Esophagus (tissue), 2 donors: ENCODE data around the gene FKBP1B. TPM values are rescaled to one million over a fixed set of nuclear protein-coding genes. Genes with fewer than 3 reads are reported as not detected.
A peak's percentile ranks its signal among the peaks of the same experiment; 100 is the strongest.

Experiments used
- H3K27ac ChIP-seq, 2 donors: one replicate each; pipeline ENCODE4 v1.5.1; 2013; ENCODE audit warnings: low read depth in 2 of 2, mild to moderate bottlenecking in 2 of 2, inconsistent platforms in 1 of 2, low read length in 1 of 2, moderate library complexity in 1 of 2
- H3K27me3 ChIP-seq, 2 donors: one replicate each; pipeline ENCODE4 v1.6.1; 2013; ENCODE audit warnings: low read length in 2 of 2, control low read depth in 1 of 2, mild to moderate bottlenecking in 1 of 2; ENCODE audit not compliant: insufficient read depth in 2 of 2, control insufficient read depth in 1 of 2
- H3K36me3 ChIP-seq, 2 donors: one replicate each; pipeline ENCODE4 v1.6.1; 2013; ENCODE audit warnings: low read length in 1 of 2; ENCODE audit not compliant: control insufficient read depth in 2 of 2, insufficient read depth in 2 of 2
- H3K4me1 ChIP-seq, 2 donors: one replicate each; pipeline ENCODE4 v1.6.1; 2013; ENCODE audit warnings: low read length in 1 of 2; ENCODE audit not compliant: control insufficient read depth in 2 of 2, insufficient read depth in 2 of 2
- H3K4me3 ChIP-seq, 2 donors: one replicate each; pipeline ENCODE4 v1.5.1; 2013; ENCODE audit warnings: low read length in 2 of 2, mild to moderate bottlenecking in 2 of 2, low read depth in 1 of 2, moderate library complexity in 1 of 2
- H3K9me3 ChIP-seq, 2 donors: one replicate each; pipeline ENCODE4 v1.6.1; 2013; ENCODE audit warnings: mild to moderate bottlenecking in 2 of 2, low read depth in 1 of 2, low read length in 1 of 2, moderate library complexity in 1 of 2; ENCODE audit not compliant: control insufficient read depth in 2 of 2, insufficient read depth in 1 of 2
- WGBS, 2 donors: extraction: QIAGEN DNeasy Blood & Tissue Kit; methylation state at CpG; one replicate each; pipeline ENCODE4 v1.1.7; 2013; 5-methylcytosine and 5-hydroxymethylcytosine counted together
- polyA plus RNA-seq, 2 donors: library from polyadenylated mRNA; stranded (reverse); fragments of 200-250 nt; gene quantifications; one replicate each; pipeline ENCODE4 v1.2.3, GENCODE V29; 2013
- donor health status: healthy with polysubstance abuse.
- donor health status: Bipolar disorder and iron deficiency.

The FKBP1B gene
- 1 to 10 TPM; 6.7 to 7.6 TPM for polyA plus RNA-seq

DNA sequence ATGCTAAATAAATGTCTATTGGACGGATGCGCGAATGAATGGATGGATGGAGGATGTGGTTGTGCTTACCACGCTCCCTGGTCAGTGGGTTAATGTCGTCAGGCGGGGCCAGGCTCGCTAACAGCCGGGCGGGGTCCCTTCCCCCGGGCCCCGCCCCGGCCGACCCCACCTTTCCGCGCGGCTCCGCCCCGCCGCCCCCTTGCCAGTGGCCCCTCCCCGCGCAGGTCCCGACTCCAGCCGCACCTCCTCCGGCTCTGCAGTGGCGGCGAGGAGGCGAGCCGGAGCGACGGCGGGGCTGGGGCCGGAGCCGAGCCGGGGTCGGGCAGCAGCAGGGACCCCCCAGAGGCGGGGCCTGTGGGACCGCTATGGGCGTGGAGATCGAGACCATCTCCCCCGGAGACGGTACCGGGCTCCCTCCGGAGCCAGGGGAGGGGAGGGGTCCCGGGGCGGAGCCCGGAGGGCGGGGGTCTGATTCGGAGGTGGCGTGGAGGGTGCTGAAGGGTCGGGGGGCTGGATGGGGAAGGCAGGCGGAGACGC, at the start of gene FKBP1B:
FKBP1B (plus strand) TSS at position 257 of the 537 bp plus-strand sequence; CDS start at position 366, 109 bp downstream.
- Histone ChIP-seq H3K36me3 (no peaks in the 10 kb centered on the region), H3K4me1 (peaks cover 0 to 3% of the 10 kb centered on the region in 2 donors), H3K9me3 (no peaks in the 10 kb centered on the region), H3K27me3 (no peaks in the 10 kb centered on the region), H3K4me3 (peak within 1 kb of the TSS; percentile 60 to 77), H3K27ac (peak within 1 kb of the TSS in 1 of 2 donors; percentile 45)
- 1% methylated on average over 44 to 52 of the region's 52 CpGs for WGBS, 2 donors

DNA sequence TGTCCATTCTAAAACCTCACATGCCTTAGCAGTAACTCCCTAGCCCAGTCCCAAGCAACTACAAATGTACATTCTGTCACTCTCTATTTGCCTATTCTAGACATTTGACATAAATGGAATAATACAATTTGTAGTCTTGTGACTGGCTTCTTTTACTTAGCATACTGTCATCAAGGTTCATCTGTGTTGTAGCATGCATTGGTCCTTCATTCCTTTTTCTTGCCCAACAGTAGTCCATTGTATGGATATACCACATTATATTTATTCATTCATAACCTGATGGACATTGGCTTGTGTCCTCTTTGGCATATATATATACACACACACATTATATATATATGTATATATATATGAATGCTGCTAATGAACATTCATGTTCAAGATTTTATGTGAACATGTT, 41.8 kb upstream of the FKBP1B start:
- H3K9me3 ChIP-seq: no peaks in the 10 kb centered on the region
- H3K36me3 ChIP-seq: no peaks in the 10 kb centered on the region
- no peak overlapping the region for H3K27ac ChIP-seq

DNA sequence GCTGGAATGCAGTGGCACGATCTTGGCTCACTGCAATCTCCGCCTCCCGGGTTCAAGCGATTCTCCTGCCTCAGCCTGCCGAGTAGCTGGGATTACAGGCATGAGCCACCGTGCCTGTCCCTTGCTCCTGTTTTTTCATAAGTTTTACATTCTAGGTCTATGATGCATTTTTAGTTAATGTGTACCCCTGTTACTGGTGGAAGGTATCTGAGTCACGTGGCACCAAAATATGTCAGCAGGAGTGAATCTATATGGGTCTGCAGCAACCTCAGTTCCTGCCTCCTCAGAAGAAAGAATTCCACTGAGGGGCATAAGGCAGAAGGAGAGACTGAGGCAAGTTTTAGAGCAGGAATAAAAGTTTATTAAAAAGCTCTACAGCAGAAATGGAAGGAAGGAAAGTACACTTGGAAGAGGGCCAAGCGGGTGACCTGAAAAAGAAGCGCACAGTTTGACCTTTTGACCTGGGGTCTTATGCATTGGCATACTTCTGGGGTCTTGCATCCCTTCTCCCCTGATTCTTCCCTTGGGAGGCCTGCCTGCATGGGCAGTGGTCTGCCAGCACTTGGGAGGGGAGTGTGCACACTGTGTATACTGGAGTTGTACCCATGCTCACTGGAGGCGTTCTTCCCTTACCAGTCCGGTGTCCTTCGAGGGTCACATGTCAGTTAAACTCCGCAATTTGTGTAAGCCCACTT, 40.7 kb upstream of the FKBP1B start:
- H3K4me1 ChIP-seq: peaks cover 2 to 6% of the 10 kb centered on the region in 2 donors
- no peak overlapping the region for H3K27ac ChIP-seq
- H3K9me3 ChIP-seq: no peaks in the 10 kb centered on the region
- H3K27me3 ChIP-seq: peaks cover 0 to 2% of the 10 kb centered on the region in 2 donors
- no peak overlapping the region for H3K4me3 ChIP-seq
- H3K36me3 ChIP-seq: no peaks in the 10 kb centered on the region
- 74 to 85% methylated on average over 13 of the region's 13 CpGs for WGBS, 2 donors

More for the DNA sequence above, 41.8 kb upstream of the FKBP1B start:
- Histone ChIP-seq H3K4me3 (no peak overlapping the region), H3K4me1 (peaks cover 2 to 6% of the 10 kb centered on the region in 2 donors), H3K27me3 (peaks cover 0 to 2% of the 10 kb centered on the region in 2 donors)

DNA sequence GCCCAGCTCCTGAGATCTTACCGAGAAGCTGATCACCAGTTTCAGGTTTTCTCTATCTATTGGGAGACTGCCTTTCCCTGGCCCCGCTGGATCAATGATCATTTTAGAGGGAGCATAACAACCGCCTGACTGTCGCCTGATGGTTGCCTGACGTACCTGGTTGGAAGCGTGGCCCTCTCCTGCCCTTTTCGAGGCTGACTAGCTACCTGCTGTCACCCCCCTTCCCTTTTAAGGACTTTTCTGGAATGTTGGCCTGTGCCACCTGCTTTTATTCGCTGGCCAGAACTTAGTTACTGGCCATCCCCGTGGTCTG, 40.2 kb upstream of the FKBP1B start:
- Histone ChIP-seq H3K27me3 (peaks cover 0 to 2% of the 10 kb centered on the region in 2 donors), H3K36me3 (no peaks in the 10 kb centered on the region), H3K4me3 (peak overlapping the region in 1 of 2 donors; percentile 48), H3K9me3 (no peaks in the 10 kb centered on the region), H3K27ac (no peak overlapping the region), H3K4me1 (peaks cover 2 to 6% of the 10 kb centered on the region in 2 donors)
- 52 to 69% methylated on average over 9 of the region's 9 CpGs for WGBS, 2 donors

DNA sequence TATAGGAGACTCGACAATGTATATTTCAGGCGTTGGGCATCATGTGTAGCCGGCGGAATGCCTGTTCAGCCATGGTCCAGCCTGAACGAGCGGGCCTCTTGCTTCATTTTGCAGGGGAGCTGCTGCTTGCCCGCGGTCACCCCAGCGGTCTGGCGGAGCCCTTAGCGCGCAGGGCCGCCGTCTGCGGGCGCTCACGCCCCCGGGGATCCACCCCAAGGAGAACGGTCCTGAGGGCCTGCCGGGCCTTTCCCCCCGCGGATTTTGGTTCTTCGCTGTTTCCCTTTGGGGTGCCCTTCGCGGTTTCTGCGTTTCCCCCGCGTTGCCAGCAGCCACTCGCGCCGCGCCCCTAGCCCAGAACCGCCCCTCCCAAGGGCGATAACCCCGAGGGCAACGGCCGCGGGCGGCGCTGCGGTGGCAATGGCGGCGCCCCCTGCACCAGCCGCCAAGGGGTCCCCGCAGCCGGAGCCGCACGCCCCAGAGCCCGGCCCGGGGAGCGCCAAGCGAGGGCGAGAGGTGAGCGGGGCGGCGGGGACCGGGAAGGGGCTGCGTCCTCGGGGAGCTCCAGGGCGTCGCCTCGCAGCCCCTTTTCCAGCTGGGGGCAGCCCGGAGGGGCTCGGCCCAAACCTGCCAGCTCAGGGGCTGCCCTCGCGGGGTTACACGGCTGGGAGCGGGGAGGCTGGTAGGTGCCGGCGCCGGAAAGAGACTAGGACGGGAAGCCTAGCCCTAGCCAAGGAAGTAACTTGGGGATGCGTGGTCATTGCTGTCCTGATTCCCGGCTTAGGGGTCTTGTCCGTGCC, 39.7 kb upstream of the FKBP1B start, which contains the start of gene MFSD2B:
MFSD2B (plus strand) TSS at position 406 of the 797 bp plus-strand sequence; CDS start at position 418, 12 bp downstream.
- no peaks in the 10 kb centered on the region for H3K9me3 ChIP-seq
- H3K4me3 ChIP-seq: peak within 1 kb of the TSS; percentile 39 to 48
- H3K4me1 ChIP-seq: peaks cover 2 to 6% of the 10 kb centered on the region in 2 donors
- peaks cover 0 to 2% of the 10 kb centered on the region in 2 donors for H3K27me3 ChIP-seq
- no peaks in the 10 kb centered on the region for H3K36me3 ChIP-seq
- WGBS, 2 donors: 3% methylated on average over 73 to 75 of the region's 75 CpGs
- no peak within 1 kb of the TSS for H3K27ac ChIP-seq

DNA sequence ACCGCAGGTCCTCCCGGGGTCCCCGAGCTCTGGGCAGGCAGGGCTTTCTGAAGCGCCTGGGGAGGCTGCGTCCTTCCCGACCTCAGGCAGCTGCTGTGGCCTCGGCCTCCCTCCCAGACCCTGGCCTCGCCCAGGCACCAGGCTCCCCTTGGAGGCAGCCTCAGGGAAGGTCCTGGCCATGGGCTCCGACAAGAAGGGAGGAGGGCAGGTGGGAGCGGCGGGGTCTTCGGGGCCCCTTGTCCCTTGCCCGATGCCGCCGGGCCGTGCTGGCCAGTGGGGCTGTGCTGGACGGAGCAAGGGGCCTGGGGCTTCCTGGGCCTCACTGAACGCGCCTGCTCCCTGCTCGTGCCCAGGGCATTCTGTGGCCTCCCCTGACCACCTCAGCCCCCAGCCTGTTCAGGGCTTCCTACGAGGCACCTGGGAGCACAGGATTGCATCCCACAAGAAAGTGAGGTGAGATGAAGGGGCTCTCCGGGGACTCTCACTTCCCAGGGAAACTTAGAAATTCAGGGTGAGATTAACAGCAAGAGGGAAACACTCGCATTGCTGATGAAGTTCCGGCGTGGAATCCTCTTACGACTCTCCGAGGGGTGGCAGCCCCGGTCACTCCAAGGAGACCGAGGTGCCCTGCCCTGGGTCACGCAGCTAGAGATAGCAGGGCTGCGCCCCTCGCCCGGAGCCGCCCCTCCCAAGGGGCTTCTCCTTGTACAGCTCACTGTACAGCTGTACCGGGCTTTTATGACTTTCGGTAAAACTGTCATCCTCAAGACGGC, 38.9 kb upstream of the FKBP1B start:
- no peak overlapping the region for H3K27ac ChIP-seq
- peaks cover 2 to 6% of the 10 kb centered on the region in 2 donors for H3K4me1 ChIP-seq
- no peaks in the 10 kb centered on the region for H3K9me3 ChIP-seq
- H3K36me3 ChIP-seq: no peaks in the 10 kb centered on the region
- 53 to 56% methylated on average over 34 to 37 of the region's 37 CpGs for WGBS, 2 donors
- peaks cover 0 to 2% of the 10 kb centered on the region in 2 donors for H3K27me3 ChIP-seq
- peak overlapping the region in 1 of 2 donors; percentile 48 for H3K4me3 ChIP-seq

DNA sequence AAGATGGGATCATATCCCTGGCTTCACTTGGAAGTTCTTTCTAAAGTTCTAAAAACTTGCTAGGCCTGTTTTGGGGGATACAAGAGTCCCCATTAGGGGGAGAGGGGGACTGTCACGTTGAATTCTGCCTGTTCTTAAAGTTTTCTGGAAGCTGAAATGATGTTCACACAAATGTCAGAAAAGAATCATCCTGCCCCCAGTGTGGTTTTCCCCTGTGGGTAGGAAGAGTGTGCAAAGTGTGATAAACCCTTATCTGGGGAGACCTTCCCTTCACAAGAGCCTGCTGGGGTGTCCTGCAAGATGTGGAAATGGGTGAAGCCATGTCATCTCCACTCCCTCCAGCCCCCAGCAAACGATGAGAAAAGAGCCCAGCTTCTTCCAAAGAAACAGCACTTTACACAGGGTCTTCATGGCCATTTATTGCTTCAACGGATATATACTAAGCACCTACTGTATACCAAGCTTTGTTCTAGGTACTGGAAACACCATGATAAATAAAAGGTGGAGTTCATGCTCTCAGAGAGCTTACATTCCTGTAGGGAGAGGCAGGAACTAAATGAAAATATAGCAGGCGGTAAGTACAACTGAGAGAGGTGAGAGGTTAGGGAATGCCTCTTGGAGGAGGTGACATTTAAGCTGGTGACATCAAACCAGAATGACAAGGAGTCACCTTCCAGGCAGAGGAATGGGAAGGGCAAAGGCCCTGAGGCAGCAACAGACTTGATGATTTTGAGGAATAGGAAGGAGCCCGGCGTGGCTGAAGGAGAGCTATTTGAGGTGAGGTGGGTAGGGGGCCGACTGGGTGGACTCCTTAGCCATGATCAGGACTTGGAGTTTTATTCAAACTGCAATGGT, 38.1 kb upstream of the FKBP1B start:
- Histone ChIP-seq H3K4me1 (peaks cover 2 to 6% of the 10 kb centered on the region in 2 donors), H3K27ac (no peak overlapping the region), H3K9me3 (no peaks in the 10 kb centered on the region), H3K36me3 (no peaks in the 10 kb centered on the region), H3K4me3 (no peak overlapping the region), H3K27me3 (peaks cover 0 to 2% of the 10 kb centered on the region in 2 donors)
- WGBS, 2 donors: 68 to 71% methylated on average over 7 of the region's 7 CpGs

DNA sequence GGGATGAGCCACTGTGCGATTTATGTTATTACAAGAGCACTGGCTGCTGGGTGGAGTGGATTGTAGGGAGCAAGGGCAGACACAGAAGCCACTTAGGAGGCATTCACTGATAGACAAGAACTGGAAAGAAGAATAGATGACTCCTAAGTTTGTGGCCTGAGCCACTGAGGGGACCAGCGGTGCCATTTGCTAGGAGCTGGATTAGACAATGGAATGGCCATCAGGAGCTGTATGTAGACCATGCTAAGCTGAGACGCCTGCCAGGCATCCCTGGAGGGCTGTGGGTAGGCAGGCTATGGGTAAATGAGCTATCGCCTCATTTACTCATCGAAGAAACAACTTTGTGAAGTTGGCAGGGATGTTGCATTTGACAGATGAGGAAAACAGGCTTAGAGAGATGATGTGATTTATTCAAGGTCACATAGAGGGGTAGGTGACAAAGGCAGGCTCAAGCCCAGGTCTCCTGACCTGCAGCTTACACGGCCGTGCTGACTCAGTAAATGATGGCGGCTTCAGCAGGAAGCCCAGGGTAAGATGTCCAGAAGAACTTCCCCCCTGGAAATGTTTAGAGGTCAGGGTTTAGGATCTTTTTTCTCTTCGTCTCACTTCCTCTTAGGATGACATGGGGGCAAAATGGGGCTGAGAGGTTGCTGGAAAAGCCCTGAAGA, 36.9 kb upstream of the FKBP1B start:
- H3K27me3 ChIP-seq: peaks cover 0 to 2% of the 10 kb centered on the region in 2 donors
- no peak overlapping the region for H3K27ac ChIP-seq
- H3K9me3 ChIP-seq: no peaks in the 10 kb centered on the region
- peaks cover 2 to 6% of the 10 kb centered on the region in 2 donors for H3K4me1 ChIP-seq
- H3K4me3 ChIP-seq: no peak overlapping the region
- 74 to 87% methylated on average over 9 of the region's 9 CpGs for WGBS, 2 donors
- no peaks in the 10 kb centered on the region for H3K36me3 ChIP-seq
